H1 (cell line): Measurements from ENCODE around the gene ENTPD8. TPM values are rescaled to one million over a fixed set of nuclear protein-coding genes. Genes with fewer than 3 reads are reported as not detected.
A peak's percentile ranks its signal among the peaks of the same experiment; 100 is the strongest.

Experiments
- CTCF ChIA-PET: fragments of 300-600 bp; sonication (Branson Sonifier 250); formaldehyde crosslinking; loops from one replicate; lab custom pipeline; 2021; ENCODE audit not compliant: partially characterized antibody; lab: Charles Lee
- POLR2A ChIA-PET: fragments of 300-600 bp; sonication (Branson Sonifier 250); formaldehyde crosslinking; loops from one replicate; lab custom pipeline; 2021; ENCODE audit warnings: inconsistent platforms; ENCODE audit not compliant: partially characterized antibody; lab: Charles Lee
- DNase-seq, 2 experiments: peaks; one replicate each; pipeline versions ENCODE4 v3.0.0 to v3.0.0-alpha.2; 2010 to 2022; ENCODE audit warnings: low spot score in 2 of 2, low read depth in 1 of 2, mixed read lengths in 1 of 2
- FAIRE-seq: peaks from 2 replicates; lab custom pipeline; 2011; peaks lifted over from hg19 to GRCh38; lab: Jason Lieb, UNC
- H2AFZ ChIP-seq: 2 replicates; pipeline ENCODE4 v1.8.1; 2012; ENCODE audit warnings: low read length, inconsistent platforms
- H2AK5ac ChIP-seq: 2 replicates; pipeline ENCODE4 v1.6.1; 2013; ENCODE audit warnings: low read depth, low read length
- H2BK120ac ChIP-seq: replicated peaks from 2 replicates; pipeline ENCODE3; 2013; ENCODE audit warnings: low read depth, low read length, inconsistent platforms
- H2BK12ac ChIP-seq: 2 replicates; pipeline ENCODE4 v1.6.1; 2013; ENCODE audit warnings: low read depth, low read length
- H2BK15ac ChIP-seq: 2 replicates; pipeline ENCODE4 v1.6.1; 2013; ENCODE audit warnings: low read length
- H2BK20ac ChIP-seq: 2 replicates; pipeline ENCODE4 v1.6.1; 2013; ENCODE audit warnings: low read length
- H2BK5ac ChIP-seq: 2 replicates; pipeline ENCODE4 v1.6.1; 2013; ENCODE audit warnings: low read depth, low read length
- H3K14ac ChIP-seq: 2 replicates; pipeline ENCODE4 v1.6.1; 2013; ENCODE audit warnings: inconsistent platforms; ENCODE audit not compliant: insufficient read length
- H3K18ac ChIP-seq: 2 replicates; pipeline ENCODE4 v1.6.1; 2013; ENCODE audit warnings: low read length; ENCODE audit errors: extremely low read depth
- H3K23ac ChIP-seq: 2 replicates; pipeline ENCODE4 v1.6.1; 2013; ENCODE audit warnings: inconsistent platforms; ENCODE audit not compliant: insufficient read length
- H3K23me2 ChIP-seq: 2 replicates; pipeline ENCODE4 v1.6.1; 2013; ENCODE audit warnings: low read depth, low read length
- H3K27ac ChIP-seq: 2 replicates; pipeline ENCODE4 v1.6.1; 2011; ENCODE audit warnings: low read depth, low read length, inconsistent platforms
- H3K27me3 ChIP-seq, 4 experiments: replicated peaks in 1 of 4; 1 replicate in 1 of 4; 2 replicates in 3 of 4; pipeline versions ENCODE4 v1.6.1 to v1.8.1; 2011 to 2013; ENCODE audit warnings: low read length in 3 of 4, mild to moderate bottlenecking in 3 of 4, inconsistent platforms in 2 of 4, mixed read lengths in 2 of 4, moderate library complexity in 1 of 4; ENCODE audit not compliant: control insufficient read depth in 3 of 4, insufficient read depth in 3 of 4; ENCODE audit errors: extremely low read depth in 1 of 4
- H3K36me3 ChIP-seq, 4 experiments: 2 replicates each; pipeline versions ENCODE4 v1.6.1 to v1.8.1; 2011 to 2013; ENCODE audit warnings: mild to moderate bottlenecking in 4 of 4, low read length in 3 of 4, moderate library complexity in 2 of 4, control low read depth in 1 of 4, inconsistent platforms in 1 of 4; ENCODE audit not compliant: insufficient read depth in 4 of 4, control insufficient read depth in 2 of 4
- H3K4ac ChIP-seq: replicated peaks from 2 replicates; pipeline ENCODE3; 2013; ENCODE audit warnings: low read length, low read depth, mixed read lengths, inconsistent platforms; ENCODE audit not compliant: insufficient read length
- H3K4me1 ChIP-seq, 4 experiments: replicated peaks in 1 of 4; 1 replicate in 1 of 4; 2 replicates in 3 of 4; pipeline versions ENCODE4 v1.6.1 to v1.8.1; 2011 to 2013; ENCODE audit warnings: low read length in 3 of 4, inconsistent platforms in 2 of 4, mixed read lengths in 1 of 4; ENCODE audit not compliant: insufficient read depth in 4 of 4, control insufficient read depth in 3 of 4
- H3K4me2 ChIP-seq, 2 experiments: 2 replicates each; pipeline versions ENCODE4 v1.6.1 to v1.8.1; 2011 to 2013; ENCODE audit warnings: low read depth in 2 of 2, low read length in 2 of 2, control low read depth in 1 of 2, inconsistent platforms in 1 of 2, mild to moderate bottlenecking in 1 of 2; ENCODE audit not compliant: insufficient read depth in 1 of 2
- H3K4me3 ChIP-seq, 4 experiments: fragments of 200-600, 300-600 bp in 1 of 4; sonication (generic), shearing (Covaris generic), sonication (Bioruptor Twin) in 1 of 4; 2 replicates each; pipeline versions ENCODE4 v1.5.1 to v1.8.1; 2011 to 2016; ENCODE audit warnings: low read length in 4 of 4, low read depth in 3 of 4, control low read depth in 2 of 4, inconsistent platforms in 2 of 4, mild to moderate bottlenecking in 2 of 4, mixed read lengths in 1 of 4, moderate library complexity in 1 of 4; ENCODE audit not compliant: insufficient read depth in 2 of 4; ENCODE audit errors: extremely low read depth in 1 of 4
- H3K56ac ChIP-seq: replicated peaks from 2 replicates; pipeline ENCODE3; 2013; ENCODE audit warnings: low read depth, mild to moderate bottlenecking, mixed read lengths, low read length, inconsistent platforms; ENCODE audit not compliant: insufficient read length
- H3K79me1 ChIP-seq: 2 replicates; pipeline ENCODE4 v1.6.1; 2013; ENCODE audit warnings: low read depth, low read length, control low read depth
- H3K79me2 ChIP-seq, 2 experiments: 2 replicates each; pipeline versions ENCODE4 v1.6.1 to v1.8.1; 2012 to 2013; ENCODE audit warnings: low read length in 2 of 2, mild to moderate bottlenecking in 2 of 2, inconsistent platforms in 1 of 2; ENCODE audit not compliant: insufficient read depth in 2 of 2, control insufficient read depth in 1 of 2
- H3K9ac ChIP-seq, 4 experiments: replicated peaks in 1 of 4; 1 replicate in 1 of 4; 2 replicates in 3 of 4; pipeline versions ENCODE4 v1.6.1 to v1.8.1; 2011 to 2013; ENCODE audit warnings: low read depth in 3 of 4, low read length in 3 of 4, control low read depth in 2 of 4, mild to moderate bottlenecking in 2 of 4, moderate library complexity in 2 of 4, inconsistent platforms in 1 of 4; ENCODE audit errors: extremely low read depth in 1 of 4
- H3K9me3 ChIP-seq, 2 experiments: 2 replicates each; pipeline versions ENCODE4 v1.6.1 to v1.8.1; 2012 to 2013; ENCODE audit warnings: mild to moderate bottlenecking in 2 of 2, moderate library complexity in 2 of 2, control low read depth in 1 of 2, inconsistent platforms in 1 of 2, low read depth in 1 of 2, low read length in 1 of 2, mixed read lengths in 1 of 2; ENCODE audit not compliant: insufficient read depth in 2 of 2
- H4K20me1 ChIP-seq, 2 experiments: replicated peaks in 1 of 2; 2 replicates each; pipeline versions ENCODE3 to v1.8.1; 2011 to 2013; ENCODE audit warnings: inconsistent platforms in 2 of 2, low read length in 2 of 2, mild to moderate bottlenecking in 1 of 2; ENCODE audit not compliant: insufficient read depth in 2 of 2, control insufficient read depth in 1 of 2
- H4K5ac ChIP-seq: 2 replicates; pipeline ENCODE4 v1.6.1; 2013; ENCODE audit warnings: low read length, low read depth, mixed read lengths, inconsistent platforms; ENCODE audit not compliant: insufficient read length
- H4K8ac ChIP-seq: 2 replicates; pipeline ENCODE4 v1.8.0; 2013; ENCODE audit warnings: mild to moderate bottlenecking, moderate library complexity, low read length, inconsistent platforms; ENCODE audit not compliant: insufficient read depth; ENCODE audit errors: extremely low read depth
- H4K91ac ChIP-seq: replicated peaks from 2 replicates; pipeline ENCODE3; 2013; ENCODE audit warnings: low read length, mixed read lengths, inconsistent platforms; ENCODE audit not compliant: insufficient read length
- CREB1 ChIP-seq: IDR thresholded peaks from 2 replicates; pipeline ENCODE4 v1.6.1; 2012; ENCODE audit warnings: inconsistent platforms
- EZH2 ChIP-seq: fragments of 200-600 bp; sonication (generic); IDR thresholded peaks from 2 replicates; pipeline ENCODE4 v1.7.1; 2012; ENCODE audit warnings: low read depth, mild to moderate bottlenecking, moderate library complexity, low read length, inconsistent platforms; ENCODE audit not compliant: severe bottlenecking
- POLR2A ChIP-seq, 2 experiments: IDR thresholded peaks; 1 replicate in 1 of 2; 2 replicates in 1 of 2; pipeline ENCODE4 v1.6.1; 2011; ENCODE audit warnings: low read depth in 2 of 2, low read length in 2 of 2, mild to moderate bottlenecking in 2 of 2; ENCODE audit errors: control extremely low read depth in 1 of 2
- TAF1 ChIP-seq: IDR thresholded peaks from 2 replicates; pipeline ENCODE4 v1.6.1; 2011; ENCODE audit warnings: mild to moderate bottlenecking, low read depth, low read length
- TBP ChIP-seq: IDR thresholded peaks from 2 replicates; pipeline ENCODE4 v1.6.1; 2011; ENCODE audit warnings: low read depth, low read length, improper control_type of control experiment
- WGBS, 2 experiments: shearing (Covaris generic) in 1 of 2; methylation state at CpG; one replicate each; pipeline versions ENCODE4 v1.1.6 to v1.1.7; 2013 to 2015; ENCODE audit warnings: low lambda C conversion rate in 2 of 2, mixed read lengths in 2 of 2, inconsistent platforms in 1 of 2, low coverage in 1 of 2, missing lambda C conversion rate in 1 of 2; ENCODE audit not compliant: insufficient replicate concordance in 2 of 2, insufficient coverage in 1 of 2, insufficient read length in 1 of 2; ENCODE audit errors: extremely low coverage in 1 of 2, missing lambda C conversion rate in 1 of 2; 5-methylcytosine and 5-hydroxymethylcytosine counted together
- polyA plus RNA-seq, 7 experiments: library from polyadenylated mRNA; depleted of rRNA in 3 of 7; stranded (reverse) in 5 of 7; unstranded in 2 of 7; fragments of >200 nt in 5 of 7; fragments of 200-250 nt in 2 of 7; gene quantifications; 1 replicate in 5 of 7; 2 replicates in 1 of 7; 4 replicates in 1 of 7; pipeline versions ENCODE4 v1.2.1 to v1.2.3, GENCODE V29; 2011 to 2013; ENCODE audit warnings: missing spikeins in 2 of 7, mixed read lengths in 2 of 7
- total RNA-seq: library from RNA; stranded (reverse); fragmentation: NEBNext Ultra II Directional; extraction: Animal tissue kit (Norgen Biotek cat#: 25700); gene quantifications from 2 replicates; pipeline ENCODE4 v1.2.1, GENCODE V29; 2021
- TF ChIP-seq, protein P1 (sequence below): IDR thresholded peaks from 2 replicates; pipeline ENCODE4 v1.6.1; 2012; ENCODE audit warnings: inconsistent platforms
- TF ChIP-seq, protein P2 (sequence below), 3 experiments: IDR thresholded peaks; 1 replicate in 2 of 3; 2 replicates in 1 of 3; pipeline versions ENCODE4 v1.5.1 to v1.6.1; 2011; ENCODE audit warnings: low read length in 3 of 3, mild to moderate bottlenecking in 3 of 3, inconsistent platforms in 2 of 3, low read depth in 1 of 3, moderate library complexity in 1 of 3; ENCODE audit not compliant: insufficient read depth in 1 of 3; ENCODE audit errors: control extremely low read depth in 1 of 3

ENTPD8 gene
- total and polyA plus RNA-seq, 2 of the 8 experiments (the other 6 are each of a cell fraction or from before 2014, with no cell fraction given): 0.48 to 0.51 TPM

DNA sequence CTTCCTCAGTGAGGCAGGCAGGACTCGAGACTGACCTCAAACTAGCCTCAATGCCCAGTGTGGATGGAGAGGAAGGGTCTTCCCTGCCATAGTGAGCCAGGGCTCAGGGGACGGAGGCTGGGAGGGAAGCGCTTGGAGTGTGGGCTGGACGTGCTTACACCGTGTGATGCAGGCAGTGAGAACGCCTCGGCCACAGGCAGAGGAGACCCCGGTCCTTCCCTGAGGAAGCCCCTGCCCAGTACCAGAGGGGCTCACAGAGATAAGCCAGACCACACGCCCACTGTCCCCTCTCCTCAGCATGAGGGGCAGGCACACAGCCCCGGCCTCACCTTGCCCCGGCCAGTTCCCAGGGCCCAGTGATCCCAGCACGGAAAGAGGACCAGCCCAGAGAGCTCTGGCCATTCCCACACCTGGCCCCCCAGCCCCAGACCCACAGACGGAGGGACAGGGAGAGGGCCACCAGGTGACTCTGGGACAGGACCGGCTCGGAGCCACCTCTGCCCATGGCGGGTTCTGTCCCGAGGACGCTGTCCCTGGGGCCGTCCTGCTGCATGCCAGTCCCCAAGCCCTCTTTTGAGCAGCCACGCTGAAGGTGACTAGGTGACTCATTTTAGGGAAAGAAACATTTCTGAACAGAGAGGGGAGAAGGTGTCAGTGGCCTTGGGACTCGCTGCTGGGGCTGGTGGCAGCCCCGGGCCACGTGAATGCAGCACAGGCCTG lies 24.0 kb upstream of the ENTPD8 start:
- peaks cover 0 to 2% of the 10 kb centered on the region in 2 experiments for H4K20me1 ChIP-seq
- H2BK5ac ChIP-seq: no peak overlapping the region; the same call in 1 of the 2 replicates
- no peaks in the 10 kb centered on the region; a peak in 1 of 4 replicates for H3K9me3 ChIP-seq
- H3K4ac ChIP-seq: peak overlapping the region; percentile 96
- H3K27ac ChIP-seq: no peak overlapping the region
- no peak overlapping the region for H2BK12ac ChIP-seq
- peaks cover 0 to 9% (median 2%) of the 10 kb centered on the region in 4 experiments; a peak in 3 of 7 replicates for H3K4me1 ChIP-seq
- no peak overlapping the region for H2AK5ac ChIP-seq
- H2BK15ac ChIP-seq: no peak overlapping the region
- no peak overlapping the region for H3K4me2 ChIP-seq
- no peak overlapping the region for H3K56ac ChIP-seq
- no peak overlapping the region for H3K9ac ChIP-seq
- H2AFZ ChIP-seq: no peak overlapping the region
- no peaks in the 10 kb centered on the region for H3K36me3 ChIP-seq
- no peak overlapping the region for H2BK20ac ChIP-seq
- DNase-seq (no peak), FAIRE-seq (no peak)
- no peak overlapping the region for H3K4me3 ChIP-seq
- no peak overlapping the region for H3K23ac ChIP-seq
- H2BK120ac ChIP-seq: no peak overlapping the region
- peak overlapping the region; percentile 15 for H4K91ac ChIP-seq
- TF ChIP-seq TBP (no peak), TAF1 (no peak), EZH2 (no peak), CREB1 (no peak), POLR2A (IDR thresholded peaks at IDR 0.05; ENCODE audit: control extremely low read depth in 1 of 2, low read depth in 2 of 2, low read length in 2 of 2) (no peak)
- TF ChIP-seq, protein P1, sequence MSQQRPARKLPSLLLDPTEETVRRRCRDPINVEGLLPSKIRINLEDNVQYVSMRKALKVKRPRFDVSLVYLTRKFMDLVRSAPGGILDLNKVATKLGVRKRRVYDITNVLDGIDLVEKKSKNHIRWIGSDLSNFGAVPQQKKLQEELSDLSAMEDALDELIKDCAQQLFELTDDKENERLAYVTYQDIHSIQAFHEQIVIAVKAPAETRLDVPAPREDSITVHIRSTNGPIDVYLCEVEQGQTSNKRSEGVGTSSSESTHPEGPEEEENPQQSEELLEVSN: no peak
- TF ChIP-seq, protein P2, sequence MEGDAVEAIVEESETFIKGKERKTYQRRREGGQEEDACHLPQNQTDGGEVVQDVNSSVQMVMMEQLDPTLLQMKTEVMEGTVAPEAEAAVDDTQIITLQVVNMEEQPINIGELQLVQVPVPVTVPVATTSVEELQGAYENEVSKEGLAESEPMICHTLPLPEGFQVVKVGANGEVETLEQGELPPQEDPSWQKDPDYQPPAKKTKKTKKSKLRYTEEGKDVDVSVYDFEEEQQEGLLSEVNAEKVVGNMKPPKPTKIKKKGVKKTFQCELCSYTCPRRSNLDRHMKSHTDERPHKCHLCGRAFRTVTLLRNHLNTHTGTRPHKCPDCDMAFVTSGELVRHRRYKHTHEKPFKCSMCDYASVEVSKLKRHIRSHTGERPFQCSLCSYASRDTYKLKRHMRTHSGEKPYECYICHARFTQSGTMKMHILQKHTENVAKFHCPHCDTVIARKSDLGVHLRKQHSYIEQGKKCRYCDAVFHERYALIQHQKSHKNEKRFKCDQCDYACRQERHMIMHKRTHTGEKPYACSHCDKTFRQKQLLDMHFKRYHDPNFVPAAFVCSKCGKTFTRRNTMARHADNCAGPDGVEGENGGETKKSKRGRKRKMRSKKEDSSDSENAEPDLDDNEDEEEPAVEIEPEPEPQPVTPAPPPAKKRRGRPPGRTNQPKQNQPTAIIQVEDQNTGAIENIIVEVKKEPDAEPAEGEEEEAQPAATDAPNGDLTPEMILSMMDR (IDR thresholded peaks at IDR 0.05; ENCODE audit: control extremely low read depth in 1 of 3, insufficient read depth in 1 of 3, low read depth in 1 of 3, low read length in 3 of 3): no peak
- H3K18ac ChIP-seq: no peak overlapping the region
- H3K27me3 ChIP-seq: peaks cover 0 to 18% (median 11%) of the 10 kb centered on the region in 4 experiments; a peak in 5 of 7 replicates
- H3K79me2 ChIP-seq: no peaks in the 10 kb centered on the region
- H4K8ac ChIP-seq: no peak overlapping the region; the same call in 1 of the 2 replicates
- ChIA-PET POLR2A (no interaction called here), CTCF (no interaction called here)
- H3K23me2 ChIP-seq: 0 out of 2 replicates have a peak, but pooled peaks cover 2% of the 10 kb centered on the region
- H3K14ac ChIP-seq: no peak overlapping the region
- WGBS, 2 experiments: 87% methylated on average over 23 of the region's 23 CpGs; no CpG with 5 or more reads in 1 of the 2 experiments
- H4K5ac ChIP-seq: no peak overlapping the region
- no peaks in the 10 kb centered on the region for H3K79me1 ChIP-seq
